Activated naive CD4-positive, alpha-beta T cell treated with anti-CD3 and anti-CD28 coated beads, Interleukin-2, amount 10 ng/mL, durations not matched to agents 7 days and 5 days (primary cell): ENCODE data around the gene SRGAP3.

Experiments used
- CTCF ChIA-PET: fragments of 350-600 bp; sonication (Branson Sonifier 250); formaldehyde crosslinking; loops from one replicate; lab custom pipeline; 2021; ENCODE audit warnings: antibody characterized with exemption; lab: Charles Lee
- DNase-seq: peaks from one replicate; pipeline ENCODE4 v3.0.0-alpha.2; 2020
- H3K27ac Mint-ChIP-seq: one replicate; pipeline ENCODE4 v1.8.0; 2021; ENCODE audit warnings: mild to moderate bottlenecking, moderate library complexity, mixed read lengths
- H3K27me3 Mint-ChIP-seq: one replicate; pipeline ENCODE4 v1.8.0; 2021; ENCODE audit warnings: mild to moderate bottlenecking, mixed read lengths
- H3K36me3 Mint-ChIP-seq: one replicate; pipeline ENCODE4 v1.8.0; 2021; ENCODE audit warnings: mixed read lengths
- H3K4me1 Mint-ChIP-seq: one replicate; pipeline ENCODE4 v1.8.0; 2021; ENCODE audit warnings: mixed read lengths
- H3K4me3 Mint-ChIP-seq: one replicate; pipeline ENCODE4 v1.8.0; 2021; ENCODE audit warnings: mild to moderate bottlenecking, moderate library complexity, mixed read lengths
- H3K9me3 Mint-ChIP-seq: one replicate; pipeline ENCODE4 v1.8.0; 2021; ENCODE audit warnings: mixed read lengths

Gene SRGAP3

DNA sequence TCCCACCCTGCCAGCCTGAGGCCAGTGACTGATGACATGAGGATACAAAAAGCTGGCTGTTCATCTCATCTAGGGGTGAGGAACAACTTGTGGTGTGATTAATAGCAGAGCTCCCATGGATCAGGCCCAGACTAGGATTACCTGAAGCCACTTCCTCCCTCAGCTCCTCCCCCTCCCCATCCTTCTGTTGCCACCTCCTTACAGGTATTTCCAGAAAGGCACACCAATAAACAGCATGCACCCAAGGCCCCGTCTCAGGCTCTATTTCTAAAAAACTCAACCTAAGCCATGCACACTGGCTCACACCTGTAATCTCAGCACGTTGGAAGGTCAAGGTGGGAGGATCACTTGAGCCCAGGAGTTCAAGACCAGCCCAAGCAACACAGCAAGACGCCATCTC, 54.1 kb downstream of the SRGAP3 start:
- no peak overlapping the region for H3K27ac Mint-ChIP-seq
- CTCF ChIA-PET, result no interaction called here
- H3K4me3 Mint-ChIP-seq, result no peak overlapping the region
- H3K27me3 Mint-ChIP-seq, result peaks cover 36% of the 10 kb centered on the region
- H3K9me3 Mint-ChIP-seq, result no peaks in the 10 kb centered on the region
- DNase-seq, result no peak
- H3K36me3 Mint-ChIP-seq, result no peaks in the 10 kb centered on the region
- H3K4me1 Mint-ChIP-seq, result no peaks in the 10 kb centered on the region

DNA sequence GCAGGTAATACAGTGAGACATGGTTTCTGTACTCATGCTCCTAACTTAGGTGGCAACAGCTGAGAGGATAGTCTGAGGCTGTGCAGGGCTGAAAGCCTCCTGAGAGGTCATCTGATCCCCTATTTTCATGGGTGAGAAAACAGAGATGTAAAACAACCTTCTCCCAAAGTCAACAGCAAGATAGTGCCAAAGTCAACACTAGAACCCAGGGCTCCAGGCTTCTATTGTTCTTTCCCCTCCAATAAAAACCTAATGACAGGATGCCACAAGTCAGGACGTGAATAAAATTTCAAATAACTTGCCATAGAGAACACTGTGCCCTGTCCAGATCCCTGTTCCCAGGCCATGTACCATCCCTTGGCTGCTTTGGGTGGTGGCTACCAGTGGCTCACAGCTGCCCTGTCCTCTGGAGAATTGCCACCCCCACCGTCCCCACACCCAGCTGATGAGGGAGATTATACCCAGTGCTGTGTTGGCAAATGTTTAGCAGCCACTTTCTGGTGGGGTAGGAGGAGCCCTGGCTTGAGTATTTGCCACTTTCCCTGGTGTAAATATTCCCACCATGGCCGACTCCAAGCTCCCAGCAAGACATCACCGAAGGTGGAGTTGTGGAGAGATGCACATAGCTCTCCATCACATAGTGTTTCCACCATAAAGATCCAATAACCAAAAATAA, 54.8 kb downstream of the SRGAP3 start:
- H3K27ac Mint-ChIP-seq, result no peak overlapping the region
- CTCF ChIA-PET, result no interaction called here
- DNase-seq, result no peak
- no peaks in the 10 kb centered on the region for H3K4me1 Mint-ChIP-seq
- no peaks in the 10 kb centered on the region for H3K36me3 Mint-ChIP-seq
- no peak overlapping the region for H3K4me3 Mint-ChIP-seq
- H3K9me3 Mint-ChIP-seq, result no peaks in the 10 kb centered on the region
- H3K27me3 Mint-ChIP-seq, result peaks cover 36% of the 10 kb centered on the region

DNA sequence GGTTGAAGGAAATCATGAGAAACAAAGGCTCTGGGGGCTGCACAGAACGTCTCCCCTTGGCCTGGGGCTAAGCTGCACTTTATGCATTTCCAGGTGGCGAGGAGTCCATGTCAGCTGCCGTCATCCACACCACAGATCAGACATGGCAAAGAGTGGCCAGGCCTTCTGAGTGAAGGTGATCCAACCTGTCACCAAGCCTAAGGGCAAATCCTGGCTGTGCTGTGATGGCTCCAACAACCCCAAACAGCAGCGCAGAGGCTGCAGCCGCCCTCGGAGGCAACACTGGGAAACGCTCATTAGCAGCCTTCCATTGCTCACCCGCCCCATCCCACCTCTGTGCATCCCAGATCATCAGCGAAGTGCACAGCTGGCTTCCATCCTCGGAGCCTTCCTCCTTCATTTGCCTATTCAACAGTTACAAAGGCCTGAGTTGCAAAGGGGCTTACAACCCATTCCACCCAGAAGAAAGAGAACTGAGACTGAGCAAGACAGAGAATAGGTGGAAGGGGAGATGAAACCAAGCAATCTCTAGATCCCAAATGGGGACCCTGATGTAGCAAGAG, 55.7 kb downstream of the SRGAP3 start:
- H3K36me3 Mint-ChIP-seq, result no peaks in the 10 kb centered on the region
- H3K27ac Mint-ChIP-seq, result no peak overlapping the region
- peaks cover 31% of the 10 kb centered on the region for H3K27me3 Mint-ChIP-seq
- no peaks in the 10 kb centered on the region for H3K9me3 Mint-ChIP-seq
- DNase-seq, result no peak
- no peaks in the 10 kb centered on the region for H3K4me1 Mint-ChIP-seq
- H3K4me3 Mint-ChIP-seq, result no peak overlapping the region
- CTCF ChIA-PET, result no interaction called here

DNA sequence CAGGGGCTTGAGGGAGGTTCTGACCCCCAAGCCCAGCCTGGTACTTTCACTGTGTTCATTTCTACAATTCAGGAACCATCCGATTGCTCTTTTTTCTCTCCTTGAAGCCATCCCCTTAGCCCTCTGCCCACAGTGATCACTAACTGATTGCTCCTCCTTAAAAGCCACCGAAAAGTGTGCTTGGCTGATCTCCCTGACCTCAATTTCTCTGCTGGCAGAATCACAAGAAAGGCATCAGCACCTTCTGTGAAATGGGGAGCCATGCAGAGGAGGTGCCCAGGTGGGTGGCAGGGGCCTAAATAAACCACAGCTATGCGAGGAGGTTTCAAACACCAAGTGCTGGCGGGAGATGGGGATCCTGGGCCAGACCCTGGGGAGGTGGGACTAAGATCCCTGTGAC, 56.2 kb downstream of the SRGAP3 start:
- no peak for DNase-seq
- H3K4me1 Mint-ChIP-seq, result no peaks in the 10 kb centered on the region
- no peak overlapping the region for H3K27ac Mint-ChIP-seq
- CTCF ChIA-PET, result no interaction called here
- H3K9me3 Mint-ChIP-seq, result no peaks in the 10 kb centered on the region
- no peak overlapping the region for H3K4me3 Mint-ChIP-seq
- H3K27me3 Mint-ChIP-seq, result peaks cover 31% of the 10 kb centered on the region
- no peaks in the 10 kb centered on the region for H3K36me3 Mint-ChIP-seq

GRCh38 chr3:9192248-9193025, 57.0 kb downstream of the SRGAP3 start:
- Mint-ChIP-seq H3K4me1 (no peaks in the 10 kb centered on the region), H3K27me3 (peaks cover 36% of the 10 kb centered on the region), H3K27ac (no peak overlapping the region), H3K36me3 (no peaks in the 10 kb centered on the region), H3K9me3 (no peaks in the 10 kb centered on the region), H3K4me3 (no peak overlapping the region)
- CTCF ChIA-PET, result no interaction called here
- DNase-seq, result no peak

GRCh38 chr3:9190276-9190675, 59.2 kb downstream of the SRGAP3 start:
- CTCF ChIA-PET, result no interaction called here
- Mint-ChIP-seq H3K4me3 (no peak overlapping the region), H3K4me1 (no peaks in the 10 kb centered on the region), H3K9me3 (no peaks in the 10 kb centered on the region), H3K27me3 (peaks cover 29% of the 10 kb centered on the region), H3K27ac (no peak overlapping the region), H3K36me3 (no peaks in the 10 kb centered on the region)
- no peak for DNase-seq

DNA sequence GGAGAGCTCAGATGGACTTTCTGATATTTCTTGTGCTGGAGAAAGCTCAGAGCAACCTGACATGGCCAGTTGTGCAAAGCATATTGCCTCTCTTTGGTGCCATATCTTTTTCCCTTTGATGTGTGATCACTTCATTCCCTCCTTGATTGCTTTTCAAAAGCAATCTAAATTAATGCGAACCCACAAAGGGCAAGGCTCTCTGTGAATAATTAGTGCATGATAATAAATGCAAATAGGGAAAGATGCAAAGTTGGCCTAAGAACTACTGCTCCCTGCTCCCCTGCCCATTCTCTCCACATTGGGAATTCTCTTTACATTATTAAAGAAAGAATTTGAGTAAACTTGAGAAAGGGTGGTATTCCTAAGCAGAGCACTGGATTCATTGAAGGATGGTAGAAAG, 60.9 kb downstream of the SRGAP3 start:
- Mint-ChIP-seq H3K9me3 (no peaks in the 10 kb centered on the region), H3K4me1 (no peaks in the 10 kb centered on the region), H3K4me3 (no peak overlapping the region), H3K27ac (no peak overlapping the region), H3K27me3 (peaks cover 37% of the 10 kb centered on the region), H3K36me3 (no peaks in the 10 kb centered on the region)
- DNase-seq, result no peak
- CTCF ChIA-PET, result interaction anchor here (0.9 kb wide), 1 partner anchor 61 kb away, joined by 3 read pairs; the partner anchor contains the start of gene SRGAP3

DNA sequence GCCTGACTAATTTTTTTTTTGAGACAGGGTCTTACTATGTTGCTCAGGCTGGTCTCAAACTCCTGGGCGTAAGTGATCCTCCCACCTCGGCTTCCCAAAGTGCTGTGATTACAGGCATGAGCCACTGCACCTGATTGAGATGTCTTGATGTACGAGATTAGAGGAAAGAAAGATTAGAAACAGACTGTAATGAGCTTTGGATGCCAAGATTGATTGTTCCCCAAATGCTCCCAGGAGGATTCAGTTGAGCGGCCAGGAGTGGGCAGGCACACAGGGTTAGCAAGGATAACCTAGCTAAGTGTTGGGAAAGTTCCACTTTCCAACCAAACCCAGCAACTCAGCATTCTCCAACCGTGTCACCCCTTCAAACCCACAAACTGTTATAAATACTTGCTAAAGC, 63.7 kb downstream of the SRGAP3 start:
- CTCF ChIA-PET, result no interaction called here

GRCh38 chr3:9185046-9185445, 64.4 kb downstream of the SRGAP3 start:
- CTCF ChIA-PET, result no interaction called here

More for the DNA sequence above, 63.7 kb downstream of the SRGAP3 start:
- no peak overlapping the region for H3K4me3 Mint-ChIP-seq
- no peaks in the 10 kb centered on the region for H3K9me3 Mint-ChIP-seq
- DNase-seq, result no peak
- H3K27ac Mint-ChIP-seq, result no peak overlapping the region
- no peaks in the 10 kb centered on the region for H3K36me3 Mint-ChIP-seq
- peaks cover 25% of the 10 kb centered on the region for H3K27me3 Mint-ChIP-seq
- H3K4me1 Mint-ChIP-seq, result peaks cover 9% of the 10 kb centered on the region

GRCh38 chr3:9184461-9184835, 65.0 kb downstream of the SRGAP3 start:
- DNase-seq, result no peak
- H3K36me3 Mint-ChIP-seq, result peaks cover 3% of the 10 kb centered on the region
- no peak overlapping the region for H3K27ac Mint-ChIP-seq
- peaks cover 22% of the 10 kb centered on the region for H3K4me1 Mint-ChIP-seq
- H3K9me3 Mint-ChIP-seq, result no peaks in the 10 kb centered on the region
- H3K27me3 Mint-ChIP-seq, result peaks cover 25% of the 10 kb centered on the region
- no peak overlapping the region for H3K4me3 Mint-ChIP-seq
- CTCF ChIA-PET, result no interaction called here

More at GRCh38 chr3:9185046-9185445, 64.4 kb downstream of the SRGAP3 start:
- peaks cover 16% of the 10 kb centered on the region for H3K4me1 Mint-ChIP-seq
- no peak for DNase-seq
- peaks cover 25% of the 10 kb centered on the region for H3K27me3 Mint-ChIP-seq
- H3K27ac Mint-ChIP-seq, result no peak overlapping the region
- no peak overlapping the region for H3K4me3 Mint-ChIP-seq
- H3K36me3 Mint-ChIP-seq, result peaks cover 2% of the 10 kb centered on the region
- H3K9me3 Mint-ChIP-seq, result no peaks in the 10 kb centered on the region

- no peak for DNase-seq
- no peak overlapping the region for H3K27ac Mint-ChIP-seq
- peaks cover 5% of the 10 kb centered on the region for H3K36me3 Mint-ChIP-seq
- H3K4me1 Mint-ChIP-seq, result peaks cover 27% of the 10 kb centered on the region
- CTCF ChIA-PET, result no interaction called here
- H3K4me3 Mint-ChIP-seq, result no peak overlapping the region
- H3K9me3 Mint-ChIP-seq, result no peaks in the 10 kb centered on the region
- peaks cover 25% of the 10 kb centered on the region for H3K27me3 Mint-ChIP-seq
Measured at GRCh38 chr3:9183811-9184460, 65.5 kb downstream of the SRGAP3 start.

DNA sequence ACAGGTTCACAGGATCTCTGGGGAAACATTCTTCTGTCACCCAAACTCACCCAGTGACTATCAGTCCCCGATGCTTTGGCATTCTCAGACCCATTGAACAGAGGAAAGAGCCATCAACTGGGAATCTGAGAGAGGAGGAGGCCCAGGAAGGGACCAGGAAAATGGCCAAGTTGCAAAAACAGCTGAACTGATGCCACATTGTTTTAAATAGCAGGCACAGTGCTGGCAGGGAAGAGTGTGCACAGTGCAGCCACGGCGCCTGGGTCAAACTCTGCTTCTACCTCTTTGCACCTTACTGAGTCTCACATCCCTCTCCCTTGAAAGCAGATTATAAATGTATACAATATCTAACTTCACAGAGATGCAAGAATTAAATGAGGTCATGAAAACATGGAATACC, 66.4 kb downstream of the SRGAP3 start:
- DNase-seq, result no peak
- peaks cover 35% of the 10 kb centered on the region for H3K4me1 Mint-ChIP-seq
- peaks cover 2% of the 10 kb centered on the region for H3K9me3 Mint-ChIP-seq
- no peak overlapping the region for H3K27ac Mint-ChIP-seq
- CTCF ChIA-PET, result no interaction called here
- peaks cover 9% of the 10 kb centered on the region for H3K36me3 Mint-ChIP-seq
- peaks cover 25% of the 10 kb centered on the region for H3K27me3 Mint-ChIP-seq
- H3K4me3 Mint-ChIP-seq, result no peak overlapping the region

- Mint-ChIP-seq H3K27me3 (peaks cover 16% of the 10 kb centered on the region), H3K27ac (peak overlapping the region; percentile 86), H3K9me3 (peaks cover 2% of the 10 kb centered on the region), H3K36me3 (peaks cover 12% of the 10 kb centered on the region), H3K4me1 (peaks cover 45% of the 10 kb centered on the region), H3K4me3 (peak overlapping the region; percentile 51)
- DNase-seq, result peak; percentile 48
- CTCF ChIA-PET, result interaction anchor here (0.7 to 1.7 kb wide), 2 partner anchors 121 to 476 kb away, joined by 3 to 4 read pairs; no protein-coding TSS in a partner anchor
Measured at GRCh38 chr3:9180764-9181117, 68.7 kb downstream of the SRGAP3 start.
